Measurements from ENCODE around the gene MRI1.
A peak's percentile ranks its signal among the peaks of the same experiment; 100 is the strongest.

Gene MRI1

GRCh38 chr19:13795595-13796300 is 31.4 kb downstream of the MRI1 start:
- no peak for DNase-seq

- DNase-seq = no peak
Measured at GRCh38 chr19:13796301-13797057, 32.2 kb downstream of the MRI1 start.

GRCh38 chr19:13797058-13797440 is 32.7 kb downstream of the MRI1 start:
- DNase-seq = no peak

GRCh38 chr19:13797870-13798269 is 33.5 kb downstream of the MRI1 start:
- no peak for DNase-seq

- no peak for DNase-seq
Measured at GRCh38 chr19:13799669-13800068, 35.3 kb downstream of the MRI1 start.

GRCh38 chr19:13803038-13803437 is 38.7 kb downstream of the MRI1 start:
- DNase-seq = no peak

GRCh38 chr19:13804830-13805683 is 40.7 kb downstream of the MRI1 start:
- DNase-seq = no peak

- no peak for DNase-seq
Measured at GRCh38 chr19:13806728-13807127, 42.4 kb downstream of the MRI1 start.

- DNase-seq = no peak
Measured at GRCh38 chr19:13807421-13808021, 43.2 kb downstream of the MRI1 start.

GRCh38 chr19:13808856-13809255 is 44.5 kb downstream of the MRI1 start:
- no peak for DNase-seq

- DNase-seq = no peak
Measured at GRCh38 chr19:13812544-13812943, 48.2 kb downstream of the MRI1 start.

- no peak for DNase-seq
Measured at GRCh38 chr19:13813147-13813546, 48.8 kb downstream of the MRI1 start.

GRCh38 chr19:13814550-13814949 is 50.2 kb downstream of the MRI1 start:
- DNase-seq = no peak

GRCh38 chr19:13817018-13817614 is 52.8 kb downstream of the MRI1 start:
- peak; percentile 9 for DNase-seq

- peak; percentile 23 for DNase-seq
Measured at GRCh38 chr19:13817615-13818371, 53.5 kb downstream of the MRI1 start.

- DNase-seq = no peak
Measured at GRCh38 chr19:13819238-13819637, 54.9 kb downstream of the MRI1 start.

- no peak for DNase-seq
Measured at GRCh38 chr19:13821292-13821691, 57.0 kb downstream of the MRI1 start.

GRCh38 chr19:13823256-13823655 is 58.9 kb downstream of the MRI1 start:
- DNase-seq = no peak

All from activated naive CD4-positive, alpha-beta T cell treated with Interleukin-2 at 50 U/mL for 16 hours (primary cell).